H4 (cell line): ENCODE results near the gene CYP2B6. TPM values are rescaled to one million over a fixed set of nuclear protein-coding genes. Genes with fewer than 3 reads are reported as not detected.
A peak's percentile ranks its signal among the peaks of the same experiment; 100 is the strongest.
"Not testable (repeated sequence)": the region's sequence is repeated elsewhere in the genome, so short reads cannot be mapped to it uniquely, and the experiment has no call there.

ENCODE experiments used
- DNase-seq: peaks from one replicate; pipeline ENCODE4 v3.0.0-alpha.2; 2015; ENCODE audit warnings: low spot score
- total RNA-seq: library from RNA; depleted of rRNA; stranded (reverse); fragments of >200 nt; shearing (Covaris generic); gene quantifications from 2 replicates; pipeline ENCODE4 v1.2.3, GENCODE V29; 2014; rRNA removed

CYP2B6 gene
- total RNA-seq, 1 experiment from 2014 or later = not detected

DNA sequence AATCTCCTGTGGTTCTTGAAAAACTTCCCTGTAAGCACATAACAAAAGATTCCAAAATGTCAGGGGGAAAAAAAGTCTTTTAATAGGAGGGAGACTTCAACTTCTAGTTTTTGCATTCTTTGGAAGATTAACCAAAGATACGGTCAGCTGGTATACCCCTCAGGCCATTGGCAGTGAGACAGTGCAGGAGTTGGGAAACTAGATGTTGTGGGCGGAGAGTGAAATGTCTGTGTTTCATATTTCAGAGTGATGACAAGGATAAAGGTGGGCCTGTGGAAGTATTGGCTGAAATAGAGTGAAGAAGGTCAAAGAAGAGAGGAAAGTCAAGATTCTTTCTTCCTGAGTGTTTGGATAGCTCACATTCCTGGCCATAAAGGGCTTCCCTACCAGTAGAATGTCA lies 40.8 kb downstream of the CYP2B6 start:
- no peak for DNase-seq

DNA sequence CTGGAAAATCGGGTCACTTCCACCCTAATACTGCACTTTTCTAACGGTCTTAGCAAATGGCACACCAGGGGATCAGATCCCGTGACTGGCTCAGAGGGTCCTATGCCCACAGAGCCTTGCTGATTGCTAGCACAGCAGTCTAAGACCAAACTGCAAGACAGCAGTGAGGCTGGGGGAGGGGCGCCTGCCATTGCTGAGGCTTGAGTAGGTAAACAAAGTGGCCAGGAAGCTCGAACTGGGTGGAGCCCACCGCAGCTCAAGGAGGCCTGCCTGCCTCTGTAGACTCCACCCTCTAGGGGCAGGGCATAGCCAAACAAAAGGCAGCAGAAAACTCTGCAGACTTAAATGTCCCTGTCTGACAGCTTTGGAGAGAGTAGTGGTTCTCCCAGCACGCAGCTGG lies 42.2 kb downstream of the CYP2B6 start:
- DNase-seq = not testable (repeated sequence)

GRCh38 chr19:41039806-41040205 lies 48.7 kb downstream of the CYP2B6 start:
- DNase-seq = no peak

- DNase-seq = peak; percentile 34
Measured at GRCh38 chr19:41045095-41045494, 54.0 kb downstream of the CYP2B6 start.

DNA sequence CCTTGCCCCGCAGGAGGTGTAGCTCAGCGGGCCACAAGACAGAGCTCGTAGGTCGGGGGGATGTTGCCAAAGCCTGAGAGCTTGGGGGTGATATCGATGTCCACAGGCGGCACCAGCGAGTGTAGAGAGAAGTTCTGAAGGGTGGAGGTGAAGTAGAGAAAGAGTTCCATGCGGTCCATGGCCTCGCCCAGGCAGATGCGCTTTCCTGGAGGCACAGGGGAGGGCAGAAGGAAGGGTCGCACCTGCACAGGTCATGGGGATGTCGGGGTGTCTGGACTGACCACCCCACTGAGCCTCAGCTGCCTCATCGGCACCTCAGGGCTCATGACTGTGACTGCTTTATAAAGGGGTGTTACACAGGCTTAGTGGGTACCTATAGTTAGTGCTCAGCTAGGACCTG lies 59.3 kb downstream of the CYP2B6 start:
- no peak for DNase-seq

GRCh38 chr19:41052162-41052561 lies 61.1 kb downstream of the CYP2B6 start:
- DNase-seq = not testable (repeated sequence)

DNA sequence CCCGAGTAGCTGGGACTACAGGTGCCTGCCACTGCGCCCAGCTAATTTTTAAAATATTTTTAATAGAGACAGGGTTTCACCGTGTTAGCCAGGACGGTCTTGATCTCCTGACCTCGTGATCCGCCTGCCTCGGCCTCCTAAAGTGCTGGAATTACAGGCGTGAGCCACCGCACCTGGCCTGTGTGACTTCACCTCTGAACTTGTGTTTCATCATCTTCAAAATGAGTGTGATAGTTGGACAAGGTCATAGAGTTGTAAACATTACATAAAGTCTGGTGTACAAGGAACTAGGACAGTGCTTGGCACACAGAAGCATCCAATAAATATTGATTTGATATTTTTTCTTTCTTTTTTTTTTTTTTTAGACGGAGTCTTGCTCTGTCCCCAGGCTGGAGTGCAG lies 62.2 kb downstream of the CYP2B6 start:
- not testable (repeated sequence) for DNase-seq

- peak; percentile 51 for DNase-seq
Measured at GRCh38 chr19:41064974-41065569, 74.0 kb downstream of the CYP2B6 start.

Other genes starting within 250 kb of the CYP2B6 start
- gene ACTMAP, start 240.8 kb upstream of the CYP2B6 start, total RNA-seq = 0.21 and 0.39 TPM in 2 replicates
- 42.3 and 71.7 TPM in 2 replicates for gene SNRPA, start 240.1 kb upstream of the CYP2B6 start, total RNA-seq
- gene MIA, start 215.8 kb upstream of the CYP2B6 start, total RNA-seq = 1.1 TPM in 1 of 2 replicates, not detected in the other
- 15.9 and 18.8 TPM in 2 replicates for gene RAB4B, start 213.0 kb upstream of the CYP2B6 start, total RNA-seq
- 25.7 and 30.5 TPM in 2 replicates for gene EGLN2, start 192.1 kb upstream of the CYP2B6 start, total RNA-seq
- gene CYP2A6, start 140.8 kb upstream of the CYP2B6 start, total RNA-seq = not detected in 2 replicates
- not detected in 2 replicates for gene CYP2A7, start 109.1 kb upstream of the CYP2B6 start, total RNA-seq
- not detected in 2 replicates for gene CYP2A13, start 97.2 kb downstream of the CYP2B6 start, total RNA-seq
- gene CYP2F1, start 123.2 kb downstream of the CYP2B6 start, total RNA-seq = not detected in 2 replicates
- gene CYP2S1, start 201.9 kb downstream of the CYP2B6 start, total RNA-seq = 3.0 and 4.1 TPM in 2 replicates
- 97.8 and 105 TPM in 2 replicates for gene AXL, start 227.9 kb downstream of the CYP2B6 start, total RNA-seq